Bronchial epithelial cell (primary cell): ENCODE results near the gene TBC1D22A. TPM values are rescaled to one million over a fixed set of nuclear protein-coding genes. Genes with fewer than 3 reads are reported as not detected.

ENCODE experiments used
- DNase-seq: peaks from one replicate; pipeline ENCODE4 v3.0.0-alpha.2; 2010; ENCODE audit warnings: low read depth
- FAIRE-seq: peaks from 2 replicates; lab custom pipeline; 2011; peaks lifted over from hg19 to GRCh38; lab: Jason Lieb, UNC
- H3K27me3 ChIP-seq: 2 replicates; pipeline ENCODE4 v1.5.1; 2011; ENCODE audit warnings: low read length; ENCODE audit not compliant: control insufficient read depth, insufficient read depth
- H3K36me3 ChIP-seq: 2 replicates; pipeline ENCODE4 v1.5.1; 2011; ENCODE audit warnings: low read length; ENCODE audit not compliant: control insufficient read depth, insufficient read depth
- H3K4me3 ChIP-seq: 2 replicates; pipeline ENCODE4 v1.5.1; 2011; ENCODE audit warnings: mild to moderate bottlenecking, low read depth, low read length, control low read depth
- CTCF ChIP-seq: IDR thresholded peaks from 2 replicates; pipeline ENCODE4 v1.5.1; 2011; ENCODE audit warnings: mild to moderate bottlenecking, moderate library complexity, low read length, control low read depth, inconsistent platforms; ENCODE audit not compliant: insufficient read depth, severe bottlenecking
- total RNA-seq: library from RNA; depleted of rRNA; stranded (reverse); fragments of >200 nt; gene quantifications from 2 replicates; pipeline ENCODE4 v1.2.1, GENCODE V29; 2014

Gene TBC1D22A
- total RNA-seq, 1 donor from 2014 or later, result 10.0 TPM

- peaks cover 16% of the 10 kb centered on the region for H3K36me3 ChIP-seq
- H3K4me3 ChIP-seq, result no peak overlapping the region
- H3K27me3 ChIP-seq, result no peaks in the 10 kb centered on the region
- no peak for FAIRE-seq
- no peak for TF ChIP-seq CTCF
- no peak for DNase-seq
Measured at GRCh38 chr22:46793497-46793896, 31.0 kb downstream of the TBC1D22A start.

DNA sequence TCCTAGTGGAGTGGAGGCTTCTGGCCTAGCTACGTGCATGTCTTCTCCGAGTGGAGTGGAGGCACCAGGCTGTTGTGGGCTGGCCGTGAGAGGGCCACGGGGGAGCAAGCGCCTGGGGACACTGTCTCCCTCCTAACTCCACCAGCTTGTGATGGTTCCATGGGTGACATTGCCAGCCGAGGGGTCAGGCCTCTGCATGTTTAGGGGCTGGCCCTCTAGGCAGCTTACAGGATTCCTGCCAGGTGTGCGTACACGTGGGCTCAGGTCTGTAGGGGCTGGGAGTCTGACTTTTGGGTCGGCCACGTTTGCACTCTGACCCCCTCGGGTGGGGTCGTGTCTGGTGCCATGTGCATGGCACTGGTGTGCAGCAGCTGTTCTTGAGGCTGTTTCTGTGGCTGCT lies 31.6 kb downstream of the TBC1D22A start:
- no peak for DNase-seq
- H3K27me3 ChIP-seq, result no peaks in the 10 kb centered on the region
- no peak for FAIRE-seq
- no peak for TF ChIP-seq CTCF
- H3K4me3 ChIP-seq, result no peak overlapping the region
- H3K36me3 ChIP-seq, result peaks cover 16% of the 10 kb centered on the region

DNA sequence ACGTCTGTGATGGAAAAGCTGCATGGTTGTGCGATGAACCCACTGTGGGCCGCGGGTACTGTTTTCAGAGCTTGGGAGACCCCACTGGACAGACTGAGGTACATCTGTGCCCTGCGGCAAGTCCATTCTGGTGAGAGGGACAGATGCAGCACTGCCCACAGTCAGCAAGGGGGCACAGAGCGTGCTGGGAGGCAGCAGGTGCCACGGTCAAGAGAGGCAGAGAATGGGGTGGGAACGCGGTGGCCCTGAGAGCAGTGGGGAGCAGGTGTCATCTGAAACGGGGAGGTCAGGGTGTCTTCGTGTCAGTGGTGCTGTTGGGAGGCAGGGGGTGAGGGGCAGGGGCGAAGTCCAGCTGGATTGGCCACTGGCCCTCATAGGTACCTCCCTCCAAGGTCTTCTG lies 32.0 kb downstream of the TBC1D22A start:
- H3K36me3 ChIP-seq, result peaks cover 16% of the 10 kb centered on the region
- H3K4me3 ChIP-seq, result no peak overlapping the region
- TF ChIP-seq CTCF, result no peak
- FAIRE-seq (no peak), DNase-seq (no peak)
- no peaks in the 10 kb centered on the region for H3K27me3 ChIP-seq

DNA sequence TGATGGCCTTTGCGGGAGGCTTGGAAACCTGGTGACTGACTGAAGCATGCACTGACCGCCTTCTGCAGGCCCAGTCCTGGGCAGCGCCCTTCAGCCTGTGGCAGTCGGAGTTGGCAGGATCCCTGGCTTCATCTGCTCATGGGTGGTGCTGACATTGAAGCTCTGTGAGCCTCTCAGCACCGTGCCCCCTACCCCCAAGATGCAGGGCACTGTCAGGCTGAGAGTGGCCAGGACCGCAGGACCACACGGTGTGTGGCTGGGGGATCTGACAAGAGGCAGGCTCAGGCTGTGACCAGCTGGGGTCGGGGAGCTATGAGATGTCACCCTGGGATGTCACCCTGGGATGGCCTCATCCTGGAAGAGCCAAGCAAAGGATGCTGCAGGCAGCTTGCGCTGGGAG lies 32.7 kb downstream of the TBC1D22A start:
- no peak for TF ChIP-seq CTCF
- Histone ChIP-seq H3K36me3 (peaks cover 16% of the 10 kb centered on the region), H3K4me3 (no peak overlapping the region), H3K27me3 (no peaks in the 10 kb centered on the region)
- FAIRE-seq (no peak), DNase-seq (no peak)

GRCh38 chr22:46795845-46796565 lies 33.6 kb downstream of the TBC1D22A start:
- no peaks in the 10 kb centered on the region for H3K27me3 ChIP-seq
- peaks cover 16% of the 10 kb centered on the region for H3K36me3 ChIP-seq
- DNase-seq (no peak), FAIRE-seq (no peak)
- H3K4me3 ChIP-seq, result no peak overlapping the region
- TF ChIP-seq CTCF, result no peak
